ENCODE data around the gene SCCPDH.
A peak's percentile ranks its signal among the peaks of the same experiment; 100 is the strongest.

Gene SCCPDH

GRCh38 chr1:246699095-246699735 is 25.0 kb upstream of the SCCPDH start:
- peak; percentile 41 to 61 for DNase-seq (ENCODE audit: low read depth in 1 of 2, low spot score in 1 of 2)
- Histone ChIP-seq H3K4me3 (replicated peaks; ENCODE audit: insufficient read depth, low read length) (no peak overlapping the region), H3K27me3 (ENCODE audit: insufficient read depth, poor library complexity, severe bottlenecking) (no peaks in the 10 kb centered on the region), H3K27ac (replicated peaks) (no peak overlapping the region)
- TF ChIP-seq GABPA (IDR thresholded peaks at IDR 0.05; ENCODE audit: low read depth): no peak
- no peak for TF ChIP-seq SPI1 (IDR thresholded peaks at IDR 0.05; ENCODE audit: borderline replicate concordance, low read depth)
- TF ChIP-seq POLR2AphosphoS5 (IDR thresholded peaks at IDR 0.05; ENCODE audit: low read depth): no peak
- no peak for TF ChIP-seq REST (IDR thresholded peaks at IDR 0.05; ENCODE audit: insufficient replicate concordance, low read depth)
- TF ChIP-seq CTCF (IDR thresholded peaks at IDR 0.05; ENCODE audit: insufficient read depth, low read length): peak; percentile 28

GRCh38 chr1:246703581-246703980 is 20.6 kb upstream of the SCCPDH start:
- peak in 1 of 2 experiments; percentile 77 for DNase-seq (ENCODE audit: low read depth in 1 of 2, low spot score in 1 of 2)
- H3K27ac ChIP-seq (replicated peaks): peak overlapping the region; percentile 46
- H3K27me3 ChIP-seq (ENCODE audit: insufficient read depth, poor library complexity, severe bottlenecking): no peaks in the 10 kb centered on the region
- no peak for TF ChIP-seq POLR2AphosphoS5 (IDR thresholded peaks at IDR 0.05; ENCODE audit: low read depth)
- no peak overlapping the region for H3K4me3 ChIP-seq (replicated peaks; ENCODE audit: insufficient read depth, low read length)

GRCh38 chr1:246705368-246705767 is 18.8 kb upstream of the SCCPDH start:
- DNase-seq (ENCODE audit: low read depth in 1 of 2, low spot score in 1 of 2): no peak
- H3K27ac ChIP-seq (replicated peaks): no peak overlapping the region
- H3K27me3 ChIP-seq (ENCODE audit: insufficient read depth, poor library complexity, severe bottlenecking): no peaks in the 10 kb centered on the region
- H3K4me3 ChIP-seq (replicated peaks; ENCODE audit: insufficient read depth, low read length): no peak overlapping the region
- TF ChIP-seq GABPA (IDR thresholded peaks at IDR 0.05; ENCODE audit: low read depth): no peak
- no peak for TF ChIP-seq REST (IDR thresholded peaks at IDR 0.05; ENCODE audit: insufficient replicate concordance, low read depth)
- no peak for TF ChIP-seq SPI1 (IDR thresholded peaks at IDR 0.05; ENCODE audit: borderline replicate concordance, low read depth)
- TF ChIP-seq CTCF (IDR thresholded peaks at IDR 0.05; ENCODE audit: insufficient read depth, low read length): no peak

GRCh38 chr1:246708166-246708565 is 16.0 kb upstream of the SCCPDH start:
- Histone ChIP-seq H3K27me3 (ENCODE audit: insufficient read depth, poor library complexity, severe bottlenecking) (no peaks in the 10 kb centered on the region), H3K4me3 (replicated peaks; ENCODE audit: insufficient read depth, low read length) (no peak overlapping the region), H3K27ac (replicated peaks) (peak overlapping the region; percentile 60)
- no peak for DNase-seq (ENCODE audit: low read depth in 1 of 2, low spot score in 1 of 2)
- no peak for TF ChIP-seq REST (IDR thresholded peaks at IDR 0.05; ENCODE audit: insufficient replicate concordance, low read depth)
- TF ChIP-seq CTCF (IDR thresholded peaks at IDR 0.05; ENCODE audit: insufficient read depth, low read length): no peak
- TF ChIP-seq POLR2AphosphoS5 (IDR thresholded peaks at IDR 0.05; ENCODE audit: low read depth): no peak
- no peak for TF ChIP-seq SPI1 (IDR thresholded peaks at IDR 0.05; ENCODE audit: borderline replicate concordance, low read depth)
- TF ChIP-seq GABPA (IDR thresholded peaks at IDR 0.05; ENCODE audit: low read depth): no peak

All from HL-60 (cell line).